ENCODE data around the gene SMAD2. TPM values are rescaled to one million over a fixed set of nuclear protein-coding genes. Genes with fewer than 3 reads are reported as not detected.

SMAD2 gene
- total RNA-seq, 1 experiment from 2014 or later: 129 TPM

- TF ChIP-seq TCF7L2 (IDR thresholded peaks at IDR 0.05; ENCODE audit: low read depth, low read length): no peak
- TF ChIP-seq SIN3A (IDR thresholded peaks at IDR 0.05; ENCODE audit: borderline replicate concordance, insufficient read depth, low read depth, low read length): no peak
- no peak for TF ChIP-seq REST (IDR thresholded peaks at IDR 0.05; ENCODE audit: insufficient read depth in 1 of 2, low read depth in 2 of 2, low read length in 1 of 2)
- no peak for TF ChIP-seq POLR2AphosphoS5 (IDR thresholded peaks at IDR 0.05; ENCODE audit: low read depth, low read length)
- TF ChIP-seq CTCF (IDR thresholded peaks at IDR 0.05): no peak
- DNase-seq (ENCODE audit: low read depth, low spot score): no peak
- Histone ChIP-seq H3K27ac (ENCODE audit: low read length) (no peak overlapping the region), H3K4me3 (ENCODE audit: low read depth in 2 of 2, low read length in 2 of 2) (no peak overlapping the region), H3K36me3 (ENCODE audit: control insufficient read depth, insufficient read depth, low read length) (peaks cover 5% of the 10 kb centered on the region; the same call in 1 of the 2 replicates), H3K4me1 (ENCODE audit: control insufficient read depth, insufficient read depth, low read length) (no peaks in the 10 kb centered on the region), H3K9me3 (ENCODE audit: control insufficient read depth, insufficient read depth, low read depth, low read length) (no peaks in the 10 kb centered on the region), H3K27me3 (ENCODE audit: control insufficient read depth, insufficient read depth, low read length) (no peaks in the 10 kb centered on the region)
- ATAC-seq: no peak
- in situ Hi-C loops (cut with HindIII; ENCODE audit: low pct_unique_long_range_greater_than_20kb, low sequenced_read_pairs) (no loop called here), intact Hi-C loops (cut with micrococcal nuclease; ENCODE audit: unreplicated experiment) (no loop called here)
- POLR2A ChIA-PET: no interaction called here
- CTCF ChIA-PET: no interaction called here
- BruUV-seq (replicated peaks): no TSS peak
These were observed 65.3 kb downstream of the SMAD2 start for GRCh38 chr18:47865183-47865582.

GRCh38 chr18:47863041-47863440 is 67.4 kb downstream of the SMAD2 start:
- POLR2A ChIA-PET: no interaction called here
- Histone ChIP-seq H3K4me3 (ENCODE audit: low read depth in 2 of 2, low read length in 2 of 2) (no peak overlapping the region), H3K27me3 (ENCODE audit: control insufficient read depth, insufficient read depth, low read length) (no peaks in the 10 kb centered on the region), H3K4me1 (ENCODE audit: control insufficient read depth, insufficient read depth, low read length) (no peaks in the 10 kb centered on the region), H3K36me3 (ENCODE audit: control insufficient read depth, insufficient read depth, low read length) (peaks cover 5% of the 10 kb centered on the region; the same call in 1 of the 2 replicates), H3K27ac (ENCODE audit: low read length) (no peak overlapping the region), H3K9me3 (ENCODE audit: control insufficient read depth, insufficient read depth, low read depth, low read length) (peaks cover 10% of the 10 kb centered on the region)
- CTCF ChIA-PET: no interaction called here
- no peak for DNase-seq (ENCODE audit: low read depth, low spot score)
- no peak for ATAC-seq
- in situ Hi-C loops (cut with HindIII; ENCODE audit: low pct_unique_long_range_greater_than_20kb, low sequenced_read_pairs) (no loop called here), intact Hi-C loops (cut with micrococcal nuclease; ENCODE audit: unreplicated experiment) (no loop called here)
- TF ChIP-seq SIN3A (IDR thresholded peaks at IDR 0.05; ENCODE audit: borderline replicate concordance, insufficient read depth, low read depth, low read length) (no peak), TCF7L2 (IDR thresholded peaks at IDR 0.05; ENCODE audit: low read depth, low read length) (no peak), POLR2AphosphoS5 (IDR thresholded peaks at IDR 0.05; ENCODE audit: low read depth, low read length) (no peak), REST (IDR thresholded peaks at IDR 0.05; ENCODE audit: insufficient read depth in 1 of 2, low read depth in 2 of 2, low read length in 1 of 2) (no peak), CTCF (IDR thresholded peaks at IDR 0.05) (no peak)
- no TSS peak for BruUV-seq (replicated peaks)
